Fibroblast of lung (primary cell): Measurements from ENCODE around the gene ANKRD34C. TPM values are rescaled to one million over a fixed set of nuclear protein-coding genes. Genes with fewer than 3 reads are reported as not detected.

Experiments
- DNase-seq, 2 donors: peaks; one replicate each; pipeline versions ENCODE4 v3.0.0 to v3.0.0-alpha.2; 2010; ENCODE audit warnings: low read depth in 2 of 2
- H2AFZ ChIP-seq: 2 replicates; pipeline ENCODE4 v1.5.1; 2012; ENCODE audit warnings: low read length, control low read depth, inconsistent platforms
- H3K27ac ChIP-seq: 2 replicates; pipeline ENCODE4 v1.5.1; 2011; ENCODE audit warnings: low read length, control low read depth; ENCODE audit not compliant: insufficient read depth
- H3K27me3 ChIP-seq: 2 replicates; pipeline ENCODE4 v1.5.1; 2011; ENCODE audit warnings: mild to moderate bottlenecking, low read length; ENCODE audit not compliant: control insufficient read depth, insufficient read depth
- H3K36me3 ChIP-seq: 2 replicates; pipeline ENCODE4 v1.5.1; 2011; ENCODE audit warnings: low read length; ENCODE audit not compliant: control insufficient read depth, insufficient read depth
- H3K4me1 ChIP-seq: 2 replicates; pipeline ENCODE4 v1.5.1; 2011; ENCODE audit warnings: low read length; ENCODE audit not compliant: control insufficient read depth, insufficient read depth; ENCODE audit errors: extremely low read depth
- H3K4me2 ChIP-seq: 2 replicates; pipeline ENCODE4 v1.5.1; 2011; ENCODE audit warnings: low read length, control low read depth; ENCODE audit not compliant: insufficient read depth; ENCODE audit errors: extremely low read depth
- H3K4me3 ChIP-seq, 4 experiments: fragments of 200-600 bp in 1 of 4; sonication (generic) in 1 of 4; replicated peaks in 1 of 4; 2 replicates each; pipeline ENCODE4 v1.5.1; 2011 to 2016; ENCODE audit warnings: low read length in 4 of 4, low read depth in 3 of 4, mild to moderate bottlenecking in 3 of 4, control low read depth in 2 of 4, inconsistent platforms in 1 of 4, mixed read lengths in 1 of 4; ENCODE audit not compliant: insufficient read depth in 1 of 4; ENCODE audit errors: control extremely low read depth in 1 of 4
- H3K79me2 ChIP-seq: 2 replicates; pipeline ENCODE4 v1.5.1; 2012; ENCODE audit warnings: mild to moderate bottlenecking, low read length, inconsistent platforms; ENCODE audit not compliant: control insufficient read depth, insufficient read depth
- H3K9ac ChIP-seq: 2 replicates; pipeline ENCODE4 v1.5.1; 2011; ENCODE audit warnings: mild to moderate bottlenecking, low read length, control low read depth; ENCODE audit not compliant: insufficient read depth
- H3K9me3 ChIP-seq: 2 replicates; pipeline ENCODE4 v1.5.1; 2012; ENCODE audit warnings: low read depth, low read length; ENCODE audit not compliant: control insufficient read depth, insufficient read depth
- H4K20me1 ChIP-seq: 2 replicates; pipeline ENCODE4 v1.5.1; 2011; ENCODE audit warnings: low read length; ENCODE audit not compliant: control insufficient read depth, insufficient read depth; ENCODE audit errors: extremely low read depth
- CTCF ChIP-seq, 2 donors: IDR thresholded peaks in 1 of 2; conservative IDR thresholded peaks in 1 of 2; 1 replicate in 1 of 2; 2 replicates in 1 of 2; pipeline ENCODE4 v1.5.1; 2011 to 2012; ENCODE audit warnings: low read length in 2 of 2, control low read depth in 1 of 2, inconsistent platforms in 1 of 2, low read depth in 1 of 2, mild to moderate bottlenecking in 1 of 2
- EZH2 ChIP-seq: IDR thresholded peaks from 2 replicates; pipeline ENCODE4 v1.5.1; 2012; ENCODE audit warnings: low read length, control low read depth, mild to moderate bottlenecking; ENCODE audit errors: missing control alignments
- polyA plus RNA-seq, 2 donors: library from polyadenylated mRNA; depleted of rRNA in 1 of 2; stranded (reverse) in 1 of 2; unstranded in 1 of 2; fragments of >200 nt; gene quantifications; 2 replicates each; pipeline ENCODE4 v1.2.1, GENCODE V29; 2011 to 2012; ENCODE audit warnings: missing spikeins in 1 of 2
- total RNA-seq: library from RNA; depleted of rRNA; stranded (reverse); fragments of >200 nt; gene quantifications from 2 replicates; pipeline ENCODE4 v1.2.1, GENCODE V29; 2014

Gene ANKRD34C
- total and polyA plus RNA-seq, 2 donors (not counting 1 experiment from before 2014, with no cell fraction given), result not detected

GRCh38 chr15:79311901-79312553 is 29.5 kb downstream of the ANKRD34C start:
- DNase-seq, result peak in 1 of 2 donors; percentile 4
- no peaks in the 10 kb centered on the region for H4K20me1 ChIP-seq

GRCh38 chr15:79314186-79314585 is 31.7 kb downstream of the ANKRD34C start:
- Histone ChIP-seq H3K27ac (no peak overlapping the region), H3K79me2 (peaks cover 19% of the 10 kb centered on the region), H3K27me3 (peaks cover 2% of the 10 kb centered on the region), H3K36me3 (peaks cover 31% of the 10 kb centered on the region), H3K9me3 (no peaks in the 10 kb centered on the region), H3K4me2 (no peak overlapping the region), H3K4me1 (peaks cover 5% of the 10 kb centered on the region), H2AFZ (no peak overlapping the region), H3K4me3 (no peak overlapping the region), H4K20me1 (no peaks in the 10 kb centered on the region), H3K9ac (no peak overlapping the region)
- no peak for TF ChIP-seq EZH2
- no peak for TF ChIP-seq CTCF (conservative IDR thresholded peaks at IDR 0.05 in 1 of 2, IDR thresholded peaks at IDR 0.05 in 1 of 2; ENCODE audit: low read depth in 1 of 2, low read length in 2 of 2)
- no peak for DNase-seq

More at GRCh38 chr15:79311901-79312553, 29.5 kb downstream of the ANKRD34C start:
- Histone ChIP-seq H3K4me2 (peak overlapping the region; percentile 96), H3K9ac (peak overlapping the region; percentile 83), H3K4me3 (peak overlapping the region; percentile 73 to 97 (median 86)), H3K4me1 (peaks cover 5% of the 10 kb centered on the region), H3K27ac (peak overlapping the region; percentile 43), H3K9me3 (no peaks in the 10 kb centered on the region), H3K79me2 (peaks cover 19% of the 10 kb centered on the region), H3K36me3 (peaks cover 21% of the 10 kb centered on the region), H3K27me3 (peaks cover 10% of the 10 kb centered on the region), H2AFZ (peak overlapping the region; percentile 67)
- no peak for TF ChIP-seq EZH2
- no peak for TF ChIP-seq CTCF (conservative IDR thresholded peaks at IDR 0.05 in 1 of 2, IDR thresholded peaks at IDR 0.05 in 1 of 2; ENCODE audit: low read depth in 1 of 2, low read length in 2 of 2)

GRCh38 chr15:79314811-79315210 is 32.3 kb downstream of the ANKRD34C start:
- H3K9me3 ChIP-seq, result no peaks in the 10 kb centered on the region
- H3K27ac ChIP-seq, result no peak overlapping the region
- H2AFZ ChIP-seq, result no peak overlapping the region
- H3K36me3 ChIP-seq, result peaks cover 31% of the 10 kb centered on the region
- H3K27me3 ChIP-seq, result no peaks in the 10 kb centered on the region
- peaks cover 19% of the 10 kb centered on the region for H3K79me2 ChIP-seq
- H4K20me1 ChIP-seq, result no peaks in the 10 kb centered on the region
- TF ChIP-seq EZH2 (no peak), CTCF (conservative IDR thresholded peaks at IDR 0.05 in 1 of 2, IDR thresholded peaks at IDR 0.05 in 1 of 2; ENCODE audit: low read depth in 1 of 2, low read length in 2 of 2) (no peak)
- DNase-seq, result no peak
- H3K4me2 ChIP-seq, result no peak overlapping the region
- no peak overlapping the region for H3K9ac ChIP-seq
- no peak overlapping the region for H3K4me3 ChIP-seq
- H3K4me1 ChIP-seq, result peaks cover 5% of the 10 kb centered on the region
